Measurements from ENCODE around the gene MRPL21. TPM values are rescaled to one million over a fixed set of nuclear protein-coding genes. Genes with fewer than 3 reads are reported as not detected.

The MRPL21 gene
- total and polyA plus RNA-seq, 2 of the 13 experiments (the other 11 are each of a cell fraction or from before 2014, with no cell fraction given): 61.5 to 100 TPM

GRCh38 chr11:68903288-68904247 lies at the start of gene MRPL21, which contains the start of gene IGHMBP2 (continued):
- TF ChIP-seq, protein P1, sequence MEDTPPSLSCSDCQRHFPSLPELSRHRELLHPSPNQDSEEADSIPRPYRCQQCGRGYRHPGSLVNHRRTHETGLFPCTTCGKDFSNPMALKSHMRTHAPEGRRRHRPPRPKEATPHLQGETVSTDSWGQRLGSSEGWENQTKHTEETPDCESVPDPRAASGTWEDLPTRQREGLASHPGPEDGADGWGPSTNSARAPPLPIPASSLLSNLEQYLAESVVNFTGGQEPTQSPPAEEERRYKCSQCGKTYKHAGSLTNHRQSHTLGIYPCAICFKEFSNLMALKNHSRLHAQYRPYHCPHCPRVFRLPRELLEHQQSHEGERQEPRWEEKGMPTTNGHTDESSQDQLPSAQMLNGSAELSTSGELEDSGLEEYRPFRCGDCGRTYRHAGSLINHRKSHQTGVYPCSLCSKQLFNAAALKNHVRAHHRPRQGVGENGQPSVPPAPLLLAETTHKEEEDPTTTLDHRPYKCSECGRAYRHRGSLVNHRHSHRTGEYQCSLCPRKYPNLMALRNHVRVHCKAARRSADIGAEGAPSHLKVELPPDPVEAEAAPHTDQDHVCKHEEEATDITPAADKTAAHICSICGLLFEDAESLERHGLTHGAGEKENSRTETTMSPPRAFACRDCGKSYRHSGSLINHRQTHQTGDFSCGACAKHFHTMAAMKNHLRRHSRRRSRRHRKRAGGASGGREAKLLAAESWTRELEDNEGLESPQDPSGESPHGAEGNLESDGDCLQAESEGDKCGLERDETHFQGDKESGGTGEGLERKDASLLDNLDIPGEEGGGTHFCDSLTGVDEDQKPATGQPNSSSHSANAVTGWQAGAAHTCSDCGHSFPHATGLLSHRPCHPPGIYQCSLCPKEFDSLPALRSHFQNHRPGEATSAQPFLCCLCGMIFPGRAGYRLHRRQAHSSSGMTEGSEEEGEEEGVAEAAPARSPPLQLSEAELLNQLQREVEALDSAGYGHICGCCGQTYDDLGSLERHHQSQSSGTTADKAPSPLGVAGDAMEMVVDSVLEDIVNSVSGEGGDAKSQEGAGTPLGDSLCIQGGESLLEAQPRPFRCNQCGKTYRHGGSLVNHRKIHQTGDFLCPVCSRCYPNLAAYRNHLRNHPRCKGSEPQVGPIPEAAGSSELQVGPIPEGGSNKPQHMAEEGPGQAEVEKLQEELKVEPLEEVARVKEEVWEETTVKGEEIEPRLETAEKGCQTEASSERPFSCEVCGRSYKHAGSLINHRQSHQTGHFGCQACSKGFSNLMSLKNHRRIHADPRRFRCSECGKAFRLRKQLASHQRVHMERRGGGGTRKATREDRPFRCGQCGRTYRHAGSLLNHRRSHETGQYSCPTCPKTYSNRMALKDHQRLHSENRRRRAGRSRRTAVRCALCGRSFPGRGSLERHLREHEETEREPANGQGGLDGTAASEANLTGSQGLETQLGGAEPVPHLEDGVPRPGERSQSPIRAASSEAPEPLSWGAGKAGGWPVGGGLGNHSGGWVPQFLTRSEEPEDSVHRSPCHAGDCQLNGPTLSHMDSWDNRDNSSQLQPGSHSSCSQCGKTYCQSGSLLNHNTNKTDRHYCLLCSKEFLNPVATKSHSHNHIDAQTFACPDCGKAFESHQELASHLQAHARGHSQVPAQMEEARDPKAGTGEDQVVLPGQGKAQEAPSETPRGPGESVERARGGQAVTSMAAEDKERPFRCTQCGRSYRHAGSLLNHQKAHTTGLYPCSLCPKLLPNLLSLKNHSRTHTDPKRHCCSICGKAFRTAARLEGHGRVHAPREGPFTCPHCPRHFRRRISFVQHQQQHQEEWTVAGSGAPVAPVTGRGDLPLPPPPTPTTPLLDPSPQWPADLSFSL (CRISPR knock-in tag; IDR thresholded peaks at IDR 0.05): peak; percentile 60
- TF ChIP-seq ZNF75D (CRISPR knock-in tag; IDR thresholded peaks at IDR 0.05; ENCODE audit: borderline replicate concordance) (no peak), PAF1 (CRISPR knock-in tag; IDR thresholded peaks at IDR 0.05) (no peak), KLF15 (CRISPR knock-in tag; IDR thresholded peaks at IDR 0.05; ENCODE audit: borderline replicate concordance) (no peak), ZNF724P (CRISPR knock-in tag; IDR thresholded peaks at IDR 0.05; ENCODE audit: borderline replicate concordance) (peak; percentile 20; the same call in 1 of the 2 replicates), KDM4B (CRISPR knock-in tag; IDR thresholded peaks at IDR 0.05) (peak; percentile 94; the same call in 1 of the 2 replicates), GRHL1 (CRISPR knock-in tag; conservative IDR thresholded peaks at IDR 0.05) (no peak), POLR2AphosphoS2 (IDR thresholded peaks at IDR 0.05; ENCODE audit: low read depth, low read length) (no peak), TSC22D2 (CRISPR knock-in tag; IDR thresholded peaks at IDR 0.05; ENCODE audit: borderline replicate concordance) (0 out of 2 replicates have a peak, but pooled peaks have one; percentile 72), ZNF672 (CRISPR knock-in tag; IDR thresholded peaks at IDR 0.05) (no peak), HMGXB4 (CRISPR knock-in tag; IDR thresholded peaks at IDR 0.05; ENCODE audit: borderline replicate concordance in 1 of 2, low read depth in 1 of 2) (peak; percentile 96), ZKSCAN8 (CRISPR knock-in tag; IDR thresholded peaks at IDR 0.05; ENCODE audit: borderline replicate concordance) (peak; percentile 80), SMARCE1 (IDR thresholded peaks at IDR 0.05; ENCODE audit: borderline replicate concordance) (no peak), ZNF121 (CRISPR knock-in tag; IDR thresholded peaks at IDR 0.05) (peak; percentile 40), MED8 (CRISPR knock-in tag; IDR thresholded peaks at IDR 0.05; ENCODE audit: insufficient replicate concordance) (peak; percentile 98), ZNF256 (CRISPR knock-in tag; conservative IDR thresholded peaks at IDR 0.05) (0 out of 2 replicates have a peak, but pooled peaks have one; percentile 71), RAD51 (IDR thresholded peaks at IDR 0.05; ENCODE audit: borderline replicate concordance) (no peak), ISL2 (CRISPR knock-in tag; IDR thresholded peaks at IDR 0.05) (peak; percentile 83; the same call in 1 of the 2 replicates), RFX1 (IDR thresholded peaks at IDR 0.05) (no peak)

All from HepG2 (cell line).